HG03135 (cell line): ENCODE measurements around the gene LLPH.

ENCODE experiments used
- ATAC-seq: cut with Tn5 transposase; IDR thresholded peaks from one replicate; pipeline ENCODE4 v1.9.1; 2021; ENCODE audit warnings: mild to moderate bottlenecking, moderate library complexity; ENCODE audit not compliant: unreplicated experiment

Gene LLPH

DNA sequence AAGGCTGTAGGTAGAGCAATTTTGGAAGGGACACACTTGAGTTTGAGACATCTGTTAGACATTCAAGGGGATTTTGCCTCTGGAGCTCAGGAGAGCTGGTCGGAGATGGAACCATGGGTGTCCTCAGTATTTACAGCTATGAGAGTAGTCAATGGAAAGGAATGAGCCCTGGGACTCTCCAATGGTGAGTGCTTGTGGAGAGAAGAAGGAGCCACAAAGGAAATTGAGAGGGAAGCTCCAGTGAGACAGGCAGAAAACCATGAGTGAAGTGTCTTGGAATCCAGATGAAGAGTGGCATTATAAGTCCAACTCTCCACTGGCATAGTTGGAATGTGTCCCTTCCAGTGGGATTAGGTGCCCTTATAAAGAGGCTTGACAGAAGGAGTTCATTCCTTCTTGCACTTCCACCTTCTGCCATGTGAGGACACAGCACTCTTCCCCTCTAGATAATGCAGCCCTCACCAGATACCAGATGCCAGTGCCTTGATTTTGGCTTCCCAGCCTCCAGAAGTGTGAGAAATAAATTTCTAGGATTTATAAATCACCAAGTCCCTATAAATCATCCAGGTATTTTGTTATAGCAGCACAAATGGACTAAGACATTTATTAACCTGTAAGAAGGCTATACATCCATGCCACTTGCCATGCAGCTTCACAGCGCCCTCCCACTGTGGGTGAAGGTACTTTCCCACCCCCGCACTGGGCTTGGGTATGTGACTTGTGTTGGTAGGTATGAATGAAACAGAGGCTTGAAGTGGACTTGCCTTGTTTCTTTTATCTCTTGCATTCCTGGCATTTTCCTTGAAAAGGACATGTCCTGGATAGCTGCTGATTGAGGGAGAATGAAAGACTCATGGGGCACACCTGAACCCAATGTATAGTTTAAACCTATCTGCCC lies 27.3 kb downstream of the LLPH start:
- no peak for ATAC-seq

DNA sequence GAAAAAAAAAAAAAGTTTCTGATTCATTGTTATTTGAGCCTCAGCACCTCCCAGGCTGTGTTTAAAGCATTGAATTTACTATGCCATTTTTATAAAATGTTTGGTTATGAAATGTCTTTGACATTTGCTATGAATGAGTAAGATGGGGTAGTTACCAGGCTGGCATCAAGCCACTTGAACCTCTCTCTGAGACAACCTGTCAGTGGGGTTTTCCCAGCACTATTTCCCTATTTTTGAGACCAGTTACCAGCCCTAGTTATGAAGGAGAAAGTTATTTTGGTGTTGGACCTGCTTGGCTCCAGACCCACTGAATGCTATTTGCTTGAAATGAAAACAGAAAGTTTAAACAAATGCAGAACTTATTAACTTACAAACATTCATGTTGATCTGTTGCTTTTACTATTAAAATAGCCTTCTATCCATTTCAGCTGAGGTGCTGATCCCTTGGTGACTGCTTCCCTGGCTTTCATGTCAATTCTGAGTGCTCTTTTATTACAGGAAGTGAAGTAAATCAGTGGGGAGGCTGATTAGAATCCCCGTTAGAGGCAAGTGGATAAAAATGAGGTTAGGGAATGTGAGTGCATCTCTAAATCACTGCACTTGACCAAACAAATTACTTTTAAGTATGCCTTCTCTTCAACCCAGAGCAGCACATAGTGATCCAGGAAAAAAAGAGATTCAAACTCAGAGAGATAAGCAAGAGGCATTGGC lies 37.8 kb downstream of the LLPH start:
- ATAC-seq: no peak

DNA sequence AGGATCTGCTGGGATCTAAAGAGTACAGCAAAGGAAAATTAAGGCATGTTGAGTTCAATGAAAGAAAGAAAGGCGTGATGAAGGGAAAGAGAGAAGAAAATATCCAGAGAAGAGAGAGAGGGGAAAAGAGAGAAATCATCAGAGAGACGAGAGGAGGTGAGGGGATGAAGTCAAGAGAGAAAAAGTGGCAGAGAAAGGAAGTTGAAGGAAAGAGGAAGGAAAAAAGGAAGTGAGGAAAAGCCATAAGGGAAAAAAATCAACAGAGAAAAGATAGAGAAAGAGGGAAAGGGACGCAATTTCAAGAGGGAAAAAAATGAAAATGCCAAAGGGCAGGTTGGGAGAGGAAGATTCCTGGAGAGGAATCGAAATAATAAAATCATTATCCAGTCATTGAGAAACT lies 40.4 kb downstream of the LLPH start:
- no peak for ATAC-seq

DNA sequence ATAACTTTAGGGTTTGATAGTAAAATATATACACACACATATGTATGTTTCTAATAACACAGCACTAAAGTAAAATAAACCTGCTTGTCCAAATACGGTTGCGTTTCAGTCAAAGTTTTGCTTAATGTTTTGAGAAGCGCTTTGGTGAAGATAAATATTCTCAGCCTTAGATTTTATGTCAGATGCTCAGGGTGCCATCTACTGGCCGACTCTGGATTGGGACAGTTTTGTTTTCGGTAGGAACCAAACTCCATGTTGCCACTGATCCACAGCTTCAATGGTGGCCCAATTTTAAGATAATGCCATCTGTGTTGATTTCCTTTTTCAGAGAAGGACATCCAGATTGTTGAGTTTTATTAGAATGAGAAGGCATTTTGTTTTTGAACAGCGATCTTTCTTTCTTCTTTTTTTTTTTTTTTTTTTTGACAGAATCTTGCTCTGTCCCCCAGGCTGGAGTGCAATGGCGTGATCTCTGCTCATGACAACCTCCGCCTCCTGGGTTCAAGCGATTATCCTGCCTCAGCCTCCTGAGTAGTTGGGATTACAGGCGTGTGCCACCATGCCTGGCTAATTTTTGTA lies 43.1 kb downstream of the LLPH start:
- no peak for ATAC-seq

DNA sequence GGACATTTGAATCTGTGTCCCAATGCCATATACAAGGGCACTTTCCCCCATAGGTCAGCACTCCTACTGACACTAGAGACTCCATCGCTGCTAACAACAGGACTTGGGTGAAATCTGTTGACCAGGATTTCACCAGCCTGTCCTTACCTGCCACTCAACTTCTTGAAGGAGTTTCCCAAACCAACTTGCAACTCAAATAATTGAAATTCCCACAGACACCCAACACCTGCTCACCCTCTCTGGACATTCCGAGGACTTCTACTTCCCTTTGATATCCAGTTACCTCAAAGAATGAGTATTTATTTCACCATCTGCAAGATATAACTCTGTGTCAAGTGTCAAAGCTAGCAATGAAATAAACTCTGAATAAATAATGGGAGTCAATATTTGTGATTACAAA lies 44.6 kb downstream of the LLPH start:
- no peak for ATAC-seq

DNA sequence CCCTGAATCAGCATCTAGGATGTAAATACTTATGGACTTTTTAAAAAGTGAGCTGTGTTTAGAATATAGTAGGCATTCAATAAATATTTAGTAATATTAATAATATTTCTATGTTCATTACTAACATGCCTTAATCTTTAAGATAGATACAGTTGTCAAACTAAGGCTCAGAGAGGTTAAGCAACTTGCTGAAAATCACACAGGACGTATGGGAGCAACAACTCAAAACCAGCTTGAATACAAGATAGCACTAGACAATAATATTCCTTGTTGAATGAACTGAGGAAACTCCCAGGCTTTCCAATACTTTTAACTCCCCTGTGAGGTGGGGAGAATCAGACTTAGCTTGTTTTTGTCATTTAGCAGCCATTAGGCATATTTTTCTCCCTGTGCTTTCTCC lies 45.3 kb downstream of the LLPH start:
- ATAC-seq: no peak

DNA sequence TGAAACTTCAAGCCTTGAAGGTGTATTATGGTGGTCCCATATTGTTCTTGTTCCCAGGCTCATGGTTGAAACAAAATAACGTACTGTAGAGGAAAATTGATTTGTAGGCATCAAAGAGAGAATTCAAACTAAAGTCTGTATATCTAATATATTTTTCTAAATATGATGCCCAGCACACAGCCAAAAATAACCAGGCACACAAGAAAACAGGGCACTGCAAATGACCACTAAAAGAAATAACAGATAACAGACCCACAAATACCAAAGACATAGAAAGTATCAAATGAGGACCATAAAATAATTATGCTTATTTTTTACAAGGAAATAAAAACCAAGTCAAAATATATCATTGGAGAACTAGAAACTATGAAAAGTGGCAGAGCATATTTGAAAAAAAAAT lies 46.8 kb downstream of the LLPH start:
- no peak for ATAC-seq

DNA sequence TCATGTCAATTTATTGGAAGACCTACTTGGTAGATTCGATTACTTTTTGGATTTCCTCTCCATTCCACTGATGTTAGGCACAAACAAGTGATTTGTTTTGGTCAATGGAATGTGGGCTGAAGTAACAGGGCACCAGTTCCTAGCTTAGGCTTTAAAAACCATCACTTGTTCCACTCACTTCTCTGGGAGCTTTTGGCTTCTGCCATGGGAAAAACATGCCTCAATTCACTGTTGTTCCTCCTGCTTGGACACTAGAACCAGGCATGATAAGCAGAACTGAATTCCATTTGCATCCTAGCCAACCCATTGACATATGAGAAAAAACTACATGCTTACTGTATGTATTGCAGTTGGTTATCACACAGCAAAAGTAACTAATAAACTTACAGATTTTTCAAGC lies 47.8 kb downstream of the LLPH start:
- ATAC-seq: no peak

DNA sequence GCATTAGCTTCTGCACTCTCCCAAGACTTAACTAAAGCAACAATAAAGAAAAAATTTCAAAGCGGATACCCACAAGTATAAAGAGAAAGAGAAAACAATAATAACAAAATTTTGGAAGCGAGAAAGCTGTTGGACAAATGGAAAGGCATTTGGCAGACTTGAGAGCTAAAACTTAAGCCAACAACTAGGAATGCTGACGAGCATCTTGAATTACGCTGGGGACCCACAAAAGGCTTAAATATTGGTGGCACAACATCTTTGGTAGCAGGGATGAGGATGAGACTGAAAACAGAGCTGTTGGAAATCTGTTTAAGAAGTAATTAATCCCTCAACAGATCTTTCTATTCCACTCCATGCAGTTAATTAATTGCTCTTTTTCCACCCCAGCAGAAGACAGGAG lies 49.8 kb downstream of the LLPH start:
- ATAC-seq: no peak

DNA sequence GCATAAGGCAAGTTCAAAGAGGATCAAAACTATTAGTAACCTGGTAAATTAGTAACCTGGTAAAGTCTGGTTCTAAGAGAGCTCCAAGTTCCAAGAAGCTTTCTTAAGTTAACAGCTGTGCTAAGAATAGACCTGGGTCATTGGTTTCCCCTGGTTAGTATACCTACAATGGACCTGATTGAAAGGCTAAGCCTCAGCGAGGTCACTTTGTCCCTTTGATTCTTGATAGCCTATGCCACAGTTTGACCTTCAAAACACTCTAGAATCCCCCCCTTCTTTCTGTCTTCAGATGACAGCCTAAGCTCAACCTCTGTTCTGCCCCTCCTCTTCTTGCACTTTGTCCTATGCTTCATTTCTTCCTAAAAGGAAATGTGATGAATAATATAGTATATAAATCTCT lies 53.0 kb downstream of the LLPH start:
- no peak for ATAC-seq

DNA sequence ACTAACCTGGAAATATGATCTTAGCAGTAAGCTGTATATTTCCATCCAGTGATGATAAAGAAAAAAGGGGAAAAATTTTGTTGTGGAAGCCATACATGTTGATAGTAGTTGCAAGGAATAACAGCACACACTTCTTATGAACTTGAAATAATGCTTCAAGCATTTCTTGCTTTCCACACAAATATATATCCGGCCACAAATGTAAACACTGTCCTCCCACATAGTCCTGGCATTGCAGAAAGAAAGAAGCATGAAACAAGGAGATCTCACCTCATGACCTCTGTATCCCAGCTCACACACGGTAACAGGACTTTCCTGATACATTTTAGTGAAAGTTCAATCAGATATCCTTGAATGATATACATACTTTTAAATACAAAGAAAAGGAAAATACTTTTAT lies 56.0 kb downstream of the LLPH start:
- ATAC-seq: no peak

DNA sequence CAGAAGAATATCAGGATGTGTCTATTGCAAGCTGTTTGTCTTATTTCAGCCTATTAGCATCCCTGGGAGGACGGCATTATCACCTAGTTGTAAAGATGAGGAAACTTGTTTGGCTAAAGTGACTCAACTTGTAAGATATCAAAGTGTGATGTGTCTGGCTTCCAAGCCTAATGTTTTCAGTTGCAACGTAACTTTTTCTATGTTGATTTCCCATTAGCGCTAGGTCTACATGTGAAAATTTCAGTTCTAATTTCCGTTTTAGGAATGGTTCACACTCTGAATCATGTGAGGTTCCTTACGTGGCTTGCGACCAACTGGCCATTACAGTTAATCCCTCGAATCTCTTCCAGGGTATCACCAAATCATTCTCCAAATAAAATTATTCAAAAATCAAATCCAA lies 58.0 kb downstream of the LLPH start:
- ATAC-seq: peak; percentile 48

DNA sequence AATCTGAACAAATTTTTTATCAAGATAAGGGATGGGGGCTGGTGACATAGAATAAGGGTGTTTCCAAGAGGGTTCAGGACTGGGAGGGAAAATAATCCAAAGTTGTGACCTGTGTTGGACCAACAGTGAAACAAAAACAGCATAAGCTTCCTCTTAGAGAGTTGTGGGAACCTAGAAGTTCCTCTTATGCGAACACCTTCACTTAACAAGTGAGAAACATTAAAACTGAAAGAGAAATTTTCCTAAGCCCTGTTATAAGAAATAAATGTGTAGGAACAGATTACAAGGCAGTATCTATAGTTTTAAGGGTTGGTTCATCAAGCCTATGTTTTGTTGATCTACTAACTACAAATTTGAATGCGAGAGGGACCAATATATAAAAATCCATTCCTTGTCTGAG lies 58.4 kb downstream of the LLPH start:
- peak; percentile 57 for ATAC-seq

DNA sequence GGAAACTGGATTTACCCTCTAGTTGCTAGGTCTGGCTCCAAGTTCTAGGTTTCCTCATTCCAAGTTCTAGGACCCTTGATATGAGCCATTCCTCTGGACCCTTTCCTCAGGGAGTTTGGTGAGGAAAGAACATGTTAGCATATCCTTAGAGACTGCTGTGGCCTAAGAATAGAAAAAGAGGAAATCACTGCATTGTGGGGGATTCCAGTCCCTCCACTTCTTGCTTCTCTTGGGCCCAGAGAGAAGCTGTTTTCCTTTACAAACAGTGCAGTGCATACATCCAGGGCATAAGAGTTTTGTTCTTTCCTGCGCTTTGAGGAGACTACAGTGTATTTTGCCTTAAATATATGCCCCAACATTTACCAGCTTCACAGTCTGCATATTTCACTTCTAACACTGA lies 59.0 kb downstream of the LLPH start:
- no peak for ATAC-seq

DNA sequence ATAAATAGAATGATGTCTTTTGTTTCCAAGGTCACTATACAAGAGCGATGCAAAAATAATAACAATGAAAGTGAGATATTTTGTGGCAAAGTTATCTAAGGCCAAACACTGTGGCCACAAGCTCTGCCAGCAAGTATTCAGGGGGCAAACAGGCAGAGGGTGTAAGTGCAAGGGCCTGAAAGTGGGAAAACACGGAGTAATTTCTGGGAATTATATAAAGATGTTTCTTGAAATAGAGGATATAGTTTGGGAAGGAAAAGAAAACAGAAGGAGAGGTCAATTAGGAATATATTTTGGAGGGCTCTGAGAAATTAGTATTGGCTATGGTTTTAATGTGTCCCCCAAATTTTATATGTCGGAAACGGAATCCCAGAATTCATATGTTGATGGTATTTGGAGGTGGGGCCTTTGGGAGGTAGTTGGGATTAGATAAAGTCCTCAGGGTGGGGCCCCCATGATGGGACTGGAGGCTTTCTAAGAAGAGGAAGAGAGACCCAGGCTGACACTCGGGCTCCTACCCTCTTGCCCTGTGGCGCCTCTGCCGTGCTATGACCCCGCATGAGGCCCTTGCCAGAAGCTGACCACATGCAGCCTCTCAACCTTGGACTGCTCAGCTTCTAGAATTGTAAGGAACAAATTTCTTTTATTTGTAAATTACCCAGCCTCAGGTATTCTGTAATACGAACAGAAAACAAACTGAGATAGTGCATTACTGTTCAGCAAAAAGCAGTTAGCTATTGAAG lies 60.0 kb downstream of the LLPH start:
- no peak for ATAC-seq

DNA sequence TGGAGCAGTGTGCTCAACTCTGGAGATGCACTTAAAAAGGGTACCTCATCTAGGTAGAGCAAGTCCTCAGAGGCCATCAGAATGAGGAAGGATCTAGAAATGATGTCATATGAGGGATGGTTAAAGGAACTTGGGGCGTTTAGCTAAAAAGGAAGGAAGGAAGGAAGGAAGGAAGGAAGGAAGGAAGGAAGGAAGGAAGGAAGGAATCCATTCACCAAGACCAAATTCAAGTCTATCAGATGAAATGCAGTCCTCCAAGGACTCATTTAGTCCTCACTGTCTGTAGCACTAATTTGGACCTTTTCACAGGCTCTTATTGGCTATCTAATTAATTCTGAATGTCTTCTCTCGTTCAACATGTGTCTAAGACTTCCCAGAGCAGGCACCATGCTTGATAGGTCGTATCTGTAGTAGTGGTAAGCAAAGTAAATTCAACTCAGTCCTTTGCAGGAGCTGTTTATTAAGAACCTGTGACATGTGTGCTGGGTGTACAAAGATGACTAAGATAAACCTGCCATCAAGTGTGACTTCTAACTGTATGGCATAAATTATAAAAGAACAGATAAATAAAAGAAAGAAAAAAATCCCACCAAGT lies 63.5 kb downstream of the LLPH start:
- no peak for ATAC-seq
